Skeletal muscle satellite cell (primary cell): ENCODE data around the gene TMEM229B.

Source experiments
- H3K27me3 ChIP-seq: 2 replicates; pipeline ENCODE4 v1.7.0; 2013; ENCODE audit warnings: low read length; ENCODE audit not compliant: control insufficient read depth, insufficient read depth
- H3K36me3 ChIP-seq: 2 replicates; pipeline ENCODE4 v1.7.0; 2013; ENCODE audit warnings: mild to moderate bottlenecking, control low read depth, low read length; ENCODE audit not compliant: insufficient read depth
- H3K4me1 ChIP-seq: 2 replicates; pipeline ENCODE4 v1.7.0; 2013; ENCODE audit warnings: low read length; ENCODE audit not compliant: control insufficient read depth, insufficient read depth
- H3K4me2 ChIP-seq: 2 replicates; pipeline ENCODE4 v1.7.0; 2013; ENCODE audit warnings: mild to moderate bottlenecking, low read length
- H3K4me3 ChIP-seq: 2 replicates; pipeline ENCODE4 v1.7.0; 2013; ENCODE audit warnings: low read length
- H3K9ac ChIP-seq: 2 replicates; pipeline ENCODE4 v1.7.0; 2013; ENCODE audit warnings: mild to moderate bottlenecking, low read depth, low read length, moderate library complexity
- H3K9me3 ChIP-seq: replicated peaks from 2 replicates; pipeline ENCODE4 v1.7.0; 2013; ENCODE audit warnings: mild to moderate bottlenecking, control low read depth, low read length

Gene TMEM229B

GRCh38 chr14:67526181-67526580 lies 37.7 kb upstream of the TMEM229B start:
- H3K27me3 ChIP-seq: peaks cover 67% of the 10 kb centered on the region
- no peak overlapping the region for H3K9ac ChIP-seq
- no peak overlapping the region for H3K4me3 ChIP-seq
- no peaks in the 10 kb centered on the region for H3K9me3 ChIP-seq
- no peaks in the 10 kb centered on the region for H3K36me3 ChIP-seq
- H3K4me1 ChIP-seq: no peaks in the 10 kb centered on the region
- H3K4me2 ChIP-seq: no peak overlapping the region

- Histone ChIP-seq H3K4me3 (no peak overlapping the region), H3K4me2 (no peak overlapping the region), H3K4me1 (no peaks in the 10 kb centered on the region), H3K36me3 (no peaks in the 10 kb centered on the region), H3K27me3 (peaks cover 75% of the 10 kb centered on the region), H3K9me3 (no peaks in the 10 kb centered on the region), H3K9ac (no peak overlapping the region)
Observed at GRCh38 chr14:67525389-67525788, 36.9 kb upstream of the TMEM229B start.

- H3K4me1 ChIP-seq: no peaks in the 10 kb centered on the region
- peaks cover 80% of the 10 kb centered on the region for H3K27me3 ChIP-seq
- no peaks in the 10 kb centered on the region for H3K9me3 ChIP-seq
- H3K36me3 ChIP-seq: no peaks in the 10 kb centered on the region
- H3K9ac ChIP-seq: no peak overlapping the region
- no peak overlapping the region for H3K4me3 ChIP-seq
- H3K4me2 ChIP-seq: no peak overlapping the region
Observed at GRCh38 chr14:67524634-67524963, 36.1 kb upstream of the TMEM229B start.

GRCh38 chr14:67523764-67524633 lies 35.5 kb upstream of the TMEM229B start:
- Histone ChIP-seq H3K27me3 (peaks cover 80% of the 10 kb centered on the region), H3K9me3 (no peaks in the 10 kb centered on the region), H3K4me2 (no peak overlapping the region), H3K36me3 (no peaks in the 10 kb centered on the region), H3K9ac (no peak overlapping the region), H3K4me1 (no peaks in the 10 kb centered on the region), H3K4me3 (no peak overlapping the region)

GRCh38 chr14:67522270-67522669 lies 33.7 kb upstream of the TMEM229B start:
- Histone ChIP-seq H3K27me3 (peaks cover 80% of the 10 kb centered on the region), H3K9me3 (no peaks in the 10 kb centered on the region), H3K4me1 (no peaks in the 10 kb centered on the region), H3K4me3 (no peak overlapping the region), H3K9ac (no peak overlapping the region), H3K4me2 (no peak overlapping the region), H3K36me3 (no peaks in the 10 kb centered on the region)

- H3K27me3 ChIP-seq: peaks cover 89% of the 10 kb centered on the region
- H3K9me3 ChIP-seq: no peaks in the 10 kb centered on the region
- no peak overlapping the region for H3K4me3 ChIP-seq
Observed at GRCh38 chr14:67520482-67520881, 32.0 kb upstream of the TMEM229B start.

GRCh38 chr14:67519406-67519805 lies 30.9 kb upstream of the TMEM229B start:
- H3K9me3 ChIP-seq: no peaks in the 10 kb centered on the region
- H3K4me1 ChIP-seq: peaks cover 5% of the 10 kb centered on the region
- H3K9ac ChIP-seq: no peak overlapping the region
- no peaks in the 10 kb centered on the region for H3K36me3 ChIP-seq
- no peak overlapping the region for H3K4me3 ChIP-seq
- peaks cover 83% of the 10 kb centered on the region for H3K27me3 ChIP-seq
- no peak overlapping the region for H3K4me2 ChIP-seq

More at GRCh38 chr14:67520482-67520881, 32.0 kb upstream of the TMEM229B start:
- Histone ChIP-seq H3K4me1 (peaks cover 3% of the 10 kb centered on the region), H3K36me3 (no peaks in the 10 kb centered on the region), H3K4me2 (no peak overlapping the region), H3K9ac (no peak overlapping the region)

GRCh38 chr14:67517083-67517482 lies 28.6 kb upstream of the TMEM229B start:
- no peak overlapping the region for H3K4me2 ChIP-seq
- no peaks in the 10 kb centered on the region for H3K9me3 ChIP-seq
- H3K9ac ChIP-seq: no peak overlapping the region
- no peaks in the 10 kb centered on the region for H3K36me3 ChIP-seq
- peaks cover 75% of the 10 kb centered on the region for H3K27me3 ChIP-seq
- H3K4me1 ChIP-seq: peaks cover 6% of the 10 kb centered on the region
- H3K4me3 ChIP-seq: no peak overlapping the region

- no peaks in the 10 kb centered on the region for H3K36me3 ChIP-seq
- H3K27me3 ChIP-seq: peaks cover 76% of the 10 kb centered on the region
- no peak overlapping the region for H3K4me2 ChIP-seq
- peaks cover 6% of the 10 kb centered on the region for H3K4me1 ChIP-seq
- no peak overlapping the region for H3K4me3 ChIP-seq
- H3K9me3 ChIP-seq: no peaks in the 10 kb centered on the region
- H3K9ac ChIP-seq: no peak overlapping the region
Observed at GRCh38 chr14:67516676-67517075, 28.2 kb upstream of the TMEM229B start.

GRCh38 chr14:67515386-67516079 lies 27.0 kb upstream of the TMEM229B start:
- Histone ChIP-seq H3K9ac (peak overlapping the region; percentile 61), H3K9me3 (no peaks in the 10 kb centered on the region), H3K4me3 (peak overlapping the region; percentile 80), H3K36me3 (no peaks in the 10 kb centered on the region), H3K27me3 (peaks cover 75% of the 10 kb centered on the region), H3K4me2 (peak overlapping the region; percentile 82), H3K4me1 (peaks cover 6% of the 10 kb centered on the region)

GRCh38 chr14:67514650-67515385 lies 26.3 kb upstream of the TMEM229B start:
- Histone ChIP-seq H3K9ac (peak overlapping the region; percentile 61), H3K27me3 (peaks cover 75% of the 10 kb centered on the region), H3K9me3 (no peaks in the 10 kb centered on the region), H3K4me2 (peak overlapping the region; percentile 82), H3K36me3 (no peaks in the 10 kb centered on the region), H3K4me1 (peaks cover 6% of the 10 kb centered on the region), H3K4me3 (peak overlapping the region; percentile 80)
